OCI-LY1 (cell line): ENCODE results near the gene UNCX.

Source experiments
- CTCF ChIP-seq: fragments of 200-600 bp; sonication (generic), shearing (Covaris generic); IDR thresholded peaks from 2 replicates; pipeline ENCODE4 v1.5.1; 2017; ENCODE audit warnings: mild to moderate bottlenecking, antibody characterized with exemption, low read length, moderate library complexity, mixed read lengths
- EZH2 ChIP-seq: fragments of 200-600 bp; sonication (generic), shearing (Covaris generic); IDR thresholded peaks from 2 replicates; pipeline ENCODE4 v1.8.0; 2017; ENCODE audit warnings: borderline replicate concordance, mixed run types, mild to moderate bottlenecking, antibody characterized with exemption, low read length, moderate library complexity, mixed read lengths

- no peak for TF ChIP-seq CTCF
- TF ChIP-seq EZH2 = no peak
These were observed 2.7 kb upstream of the UNCX start for GRCh38 chr7:1229956-1230355.
